H4 (cell line): Measurements from ENCODE around the gene CXCL12. TPM values are rescaled to one million over a fixed set of nuclear protein-coding genes. Genes with fewer than 3 reads are reported as not detected.

ENCODE experiments used
- DNase-seq: peaks from one replicate; pipeline ENCODE4 v3.0.0-alpha.2; 2015; ENCODE audit warnings: low spot score
- total RNA-seq: library from RNA; depleted of rRNA; stranded (reverse); fragments of >200 nt; shearing (Covaris generic); gene quantifications from 2 replicates; pipeline ENCODE4 v1.2.3, GENCODE V29; 2014

Gene CXCL12
- total RNA-seq, 1 experiment from 2014 or later: 0.77 TPM

DNA sequence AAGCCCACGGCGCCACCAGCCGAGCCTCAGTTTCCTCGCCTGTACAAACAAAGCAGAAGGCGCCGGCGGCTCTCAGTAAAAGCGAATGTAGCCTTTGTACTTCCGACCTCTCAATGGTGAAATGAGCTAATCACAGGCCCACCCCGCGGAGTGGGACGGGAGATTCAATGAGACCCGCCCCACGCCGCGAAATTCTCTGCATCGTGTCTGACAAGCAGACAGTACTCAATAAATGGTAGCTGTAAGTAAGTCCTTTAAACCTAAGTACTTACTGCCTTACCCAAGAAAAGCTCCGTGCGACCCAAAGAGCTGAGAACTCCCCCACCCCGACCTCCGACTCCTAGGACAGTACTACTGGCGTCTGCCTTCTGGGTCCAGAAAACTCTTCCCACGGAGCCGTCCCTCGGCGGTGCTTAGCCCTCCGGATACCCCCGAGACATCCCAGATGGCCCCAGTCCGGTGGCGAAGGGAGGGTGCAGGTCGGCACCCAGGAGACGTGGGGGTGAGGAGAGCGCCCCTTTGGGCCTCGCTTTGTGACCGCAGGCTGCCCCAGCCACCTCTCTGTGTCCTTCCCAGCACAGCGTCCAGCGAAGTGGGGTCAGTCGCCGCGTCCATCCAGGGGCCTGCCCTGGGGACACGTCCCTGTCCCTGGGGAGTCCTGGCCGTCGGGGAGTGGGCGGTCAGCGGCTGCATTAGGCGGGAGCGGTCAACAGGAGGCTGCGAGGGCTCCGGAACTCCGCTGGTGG lies 972 bp upstream of the CXCL12 start:
- DNase-seq: no peak

DNA sequence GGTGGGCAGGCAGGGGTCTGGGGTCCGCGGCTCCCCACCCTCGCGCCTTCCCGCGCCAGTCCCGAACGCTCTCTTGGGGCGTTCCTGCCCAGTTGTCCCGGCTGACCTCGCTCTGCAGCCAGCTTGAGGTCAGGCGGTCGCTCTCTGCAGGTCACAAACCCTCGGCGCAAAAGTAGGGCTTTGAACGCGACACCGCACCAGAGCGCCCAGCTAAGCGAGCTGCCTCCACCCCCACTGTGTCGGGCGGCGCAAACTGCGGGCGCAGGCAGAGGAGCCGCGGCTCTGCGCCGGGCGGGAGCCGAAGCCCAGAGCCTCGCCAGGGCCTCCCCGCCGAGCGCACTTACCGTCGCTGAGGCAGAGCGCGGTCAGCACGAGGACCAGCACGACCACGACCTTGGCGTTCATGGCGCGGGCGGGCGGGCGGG lies 284 bp downstream of the CXCL12 start:
- DNase-seq: no peak

DNA sequence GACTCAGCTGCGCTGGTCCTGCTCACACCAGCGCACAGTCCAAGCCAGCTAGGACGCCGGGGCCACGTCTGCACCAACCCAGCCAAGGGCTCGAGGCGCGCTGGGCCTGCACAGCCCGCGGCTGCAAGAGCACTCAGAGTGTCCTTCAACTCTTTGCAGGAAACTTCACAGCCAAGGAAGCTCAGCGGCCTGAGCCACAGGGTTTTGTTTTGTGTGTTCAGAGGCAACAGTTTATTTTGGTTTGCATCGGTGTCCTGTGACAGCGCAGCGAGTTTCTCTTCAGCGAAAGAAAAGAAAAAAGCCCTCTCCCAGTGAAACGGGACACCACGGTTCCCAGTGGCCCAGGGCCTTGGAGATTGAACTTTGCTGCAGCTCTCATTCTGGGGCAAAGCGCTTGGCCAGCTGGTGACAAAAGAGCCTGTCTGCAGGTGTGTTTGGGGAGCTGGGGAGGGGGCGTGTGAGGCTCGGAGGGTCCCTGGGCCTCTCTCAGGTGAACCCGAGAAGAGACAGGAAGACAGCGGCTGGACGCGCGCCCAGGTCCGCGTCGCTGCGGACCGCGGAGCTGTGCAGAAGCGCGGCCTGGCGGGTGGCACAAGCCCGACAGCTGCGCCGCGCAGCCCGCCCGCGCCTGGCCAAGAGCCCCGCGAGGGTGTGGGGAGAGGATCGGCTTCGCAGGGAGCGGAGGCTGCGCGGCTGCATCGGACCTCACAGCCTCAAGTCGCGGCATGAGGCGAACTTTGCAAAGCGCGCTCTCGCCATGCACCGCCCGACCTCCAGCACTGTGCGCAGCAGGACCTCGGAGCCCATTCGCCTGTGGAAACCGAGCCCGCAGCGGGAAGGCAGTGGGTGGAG lies 922 bp downstream of the CXCL12 start:
- no peak for DNase-seq

DNA sequence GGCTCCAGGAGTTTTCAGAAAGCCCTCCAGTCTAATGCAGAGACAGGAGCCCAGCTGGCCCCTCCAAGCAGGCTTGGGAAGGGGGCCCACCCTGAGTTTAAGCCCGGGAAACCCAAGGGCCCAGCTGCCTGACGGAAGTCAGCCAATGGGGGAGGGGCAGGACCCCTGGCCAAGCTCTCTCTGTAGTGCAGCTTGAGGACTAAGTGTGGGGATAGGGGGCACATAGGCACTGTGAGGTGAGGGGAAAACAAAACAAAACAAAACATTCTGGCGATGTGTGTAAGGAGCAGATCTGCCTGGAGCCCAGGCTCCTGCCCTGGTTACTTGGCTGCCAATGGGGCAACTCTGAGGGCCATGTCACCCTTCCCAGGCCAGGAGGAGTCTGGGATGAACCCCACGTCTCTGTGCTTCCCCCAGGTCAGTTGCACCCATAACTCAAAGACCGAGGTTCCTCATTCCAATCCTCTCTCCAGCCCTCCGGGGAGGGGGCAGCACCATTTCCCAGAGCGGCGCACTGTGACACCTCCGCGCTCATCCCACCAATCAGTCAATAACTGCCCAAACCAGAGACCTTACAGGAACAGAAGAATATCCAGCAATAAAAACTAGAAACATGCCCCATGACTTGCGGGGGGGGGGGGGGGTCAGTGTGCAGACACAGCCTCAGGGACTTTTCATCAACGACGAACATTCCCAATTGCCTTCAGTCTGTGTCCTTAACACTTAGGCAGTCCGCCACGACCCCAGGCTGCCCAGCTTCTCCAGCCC lies 1.7 kb downstream of the CXCL12 start:
- DNase-seq: no peak

DNA sequence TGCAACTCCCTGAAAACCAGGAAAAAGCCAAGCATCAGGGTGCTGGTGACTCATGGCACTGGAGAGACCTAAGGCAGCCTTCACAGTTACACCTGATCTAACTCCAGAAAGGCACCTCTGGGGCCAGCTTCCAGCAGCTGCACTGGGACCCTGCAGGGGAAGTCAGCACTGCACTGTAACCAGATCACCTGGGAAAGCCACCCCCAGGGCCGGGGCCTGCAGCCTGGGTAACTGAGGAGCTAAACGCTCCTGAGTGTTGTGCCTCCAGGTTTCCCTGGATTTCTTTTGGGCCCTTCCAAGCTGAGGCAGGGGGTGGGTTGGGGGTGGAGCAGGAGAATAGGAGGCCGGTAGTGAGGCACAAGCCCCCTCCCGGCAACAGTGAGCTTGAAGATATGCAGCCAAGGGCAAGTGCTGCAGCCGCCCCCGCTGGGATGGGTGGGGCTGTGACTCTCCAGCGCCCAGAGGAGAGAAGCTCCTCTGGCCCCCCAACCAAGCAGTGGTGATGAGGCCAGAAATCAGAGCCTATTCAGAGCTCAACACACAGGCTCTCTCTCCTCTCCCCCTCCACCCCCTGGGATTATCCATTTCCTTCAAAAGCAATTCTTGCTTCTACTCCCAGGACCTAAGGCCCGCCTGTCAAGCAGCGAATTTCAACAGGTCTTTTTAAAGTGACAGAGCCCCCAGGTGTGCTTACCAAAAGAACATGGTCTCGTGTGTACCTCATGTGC lies 2.6 kb downstream of the CXCL12 start:
- no peak for DNase-seq

DNA sequence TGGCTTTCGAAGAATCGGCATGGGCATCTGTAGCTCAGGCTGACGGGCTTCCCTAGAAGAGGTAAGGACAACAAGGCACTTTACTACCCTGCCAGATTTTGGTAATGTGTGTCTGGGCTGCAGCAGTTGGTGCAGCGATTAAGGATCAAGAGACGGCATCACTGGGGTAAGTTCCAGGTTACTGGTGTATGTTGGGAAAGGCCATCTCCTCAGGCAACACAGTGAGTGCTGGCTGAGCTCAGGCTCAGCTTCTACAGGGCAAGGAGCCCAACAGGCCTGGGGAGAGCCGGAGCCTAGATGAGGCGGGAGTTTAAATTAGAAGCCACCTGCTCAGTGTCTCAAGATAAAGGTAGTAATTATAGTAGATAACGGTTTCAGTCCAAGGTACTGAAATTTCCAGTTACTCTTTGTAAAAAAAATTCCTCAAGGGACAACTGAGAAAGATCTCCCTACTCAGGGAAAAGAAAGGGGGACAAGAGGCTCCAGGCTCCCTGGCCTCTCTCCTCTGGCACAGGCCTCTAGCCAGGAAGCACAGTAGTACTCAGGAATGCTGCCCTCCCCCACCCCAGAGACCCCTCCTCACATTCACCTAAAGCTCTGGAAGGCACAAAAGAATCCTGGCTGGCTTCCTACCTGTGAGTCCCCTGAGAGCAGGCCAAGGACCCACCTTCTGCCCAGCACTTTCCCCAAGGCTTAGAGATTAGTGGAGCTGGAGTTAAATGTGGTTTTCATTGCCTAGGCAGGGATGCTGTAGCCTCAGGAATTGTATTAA lies 3.9 kb downstream of the CXCL12 start:
- no peak for DNase-seq

DNA sequence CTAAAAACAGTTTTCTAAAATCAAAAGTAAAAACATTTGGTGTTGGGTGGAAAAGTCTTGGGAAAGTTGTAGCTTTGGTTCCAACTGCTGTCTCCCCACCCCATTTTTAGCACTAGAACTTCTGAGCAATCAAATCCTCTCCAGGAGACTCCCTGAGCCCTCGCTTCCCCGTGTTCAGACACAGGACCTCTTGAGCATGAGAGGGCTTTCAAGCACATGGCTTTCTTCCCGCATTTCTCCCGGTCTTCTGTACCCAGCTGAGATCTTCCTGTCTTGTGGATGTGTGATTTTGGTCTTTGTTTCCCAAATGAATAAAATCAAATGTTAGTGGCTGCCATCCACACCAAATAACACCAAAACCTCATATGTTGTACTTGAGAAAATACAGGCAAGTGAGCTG lies 5.0 kb downstream of the CXCL12 start:
- no peak for DNase-seq

DNA sequence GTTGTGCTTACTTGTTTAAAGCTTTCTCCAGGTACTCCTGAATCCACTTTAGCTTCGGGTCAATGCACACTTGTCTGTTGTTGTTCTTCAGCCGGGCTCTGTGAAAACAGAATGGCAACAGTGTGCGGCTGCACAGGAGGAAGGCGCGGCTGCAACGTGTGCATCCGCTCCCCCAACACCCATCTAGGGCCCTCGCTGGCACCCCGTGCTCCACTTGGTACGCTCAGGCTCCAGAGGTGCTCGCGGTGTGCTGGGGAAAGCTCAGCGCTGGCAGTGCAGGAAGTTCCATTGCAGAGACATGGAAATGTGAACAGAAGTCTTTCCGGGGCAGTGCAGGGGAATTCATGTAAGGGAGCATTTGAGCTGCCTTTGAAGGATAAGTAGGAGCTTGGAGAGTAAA lies 6.3 kb downstream of the CXCL12 start:
- DNase-seq: no peak

DNA sequence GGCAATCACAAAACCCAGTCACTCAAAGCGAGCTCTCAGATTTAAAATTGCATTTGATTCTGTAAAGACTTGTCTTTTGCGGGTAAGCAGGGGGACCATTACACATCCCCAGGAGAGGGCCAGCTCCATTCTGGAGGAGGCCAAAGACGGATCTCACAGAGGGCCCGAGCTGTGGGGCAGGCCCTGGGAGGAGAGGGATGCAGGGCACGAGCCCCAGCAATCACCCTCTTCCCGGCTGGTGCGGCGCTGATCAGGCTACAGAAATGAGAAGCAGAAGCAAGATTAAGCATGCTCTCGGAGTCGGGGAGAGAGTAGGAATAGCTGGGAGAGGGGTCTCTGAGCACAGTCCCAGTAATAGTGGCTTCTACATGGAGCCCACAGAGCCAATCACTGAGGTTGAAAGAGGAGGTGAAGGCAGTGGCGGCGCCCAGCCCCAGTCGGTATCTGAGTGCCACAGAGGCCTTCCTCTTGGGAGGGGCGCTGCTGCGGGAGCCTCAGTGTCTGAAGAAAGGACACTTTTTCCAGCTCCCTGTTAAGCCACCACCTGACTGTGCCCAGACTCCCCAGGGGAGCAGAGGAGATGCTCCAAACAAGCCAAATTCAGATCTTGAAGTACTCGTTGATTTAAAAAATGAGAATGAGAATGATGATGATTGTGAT lies 7.1 kb downstream of the CXCL12 start:
- no peak for DNase-seq

DNA sequence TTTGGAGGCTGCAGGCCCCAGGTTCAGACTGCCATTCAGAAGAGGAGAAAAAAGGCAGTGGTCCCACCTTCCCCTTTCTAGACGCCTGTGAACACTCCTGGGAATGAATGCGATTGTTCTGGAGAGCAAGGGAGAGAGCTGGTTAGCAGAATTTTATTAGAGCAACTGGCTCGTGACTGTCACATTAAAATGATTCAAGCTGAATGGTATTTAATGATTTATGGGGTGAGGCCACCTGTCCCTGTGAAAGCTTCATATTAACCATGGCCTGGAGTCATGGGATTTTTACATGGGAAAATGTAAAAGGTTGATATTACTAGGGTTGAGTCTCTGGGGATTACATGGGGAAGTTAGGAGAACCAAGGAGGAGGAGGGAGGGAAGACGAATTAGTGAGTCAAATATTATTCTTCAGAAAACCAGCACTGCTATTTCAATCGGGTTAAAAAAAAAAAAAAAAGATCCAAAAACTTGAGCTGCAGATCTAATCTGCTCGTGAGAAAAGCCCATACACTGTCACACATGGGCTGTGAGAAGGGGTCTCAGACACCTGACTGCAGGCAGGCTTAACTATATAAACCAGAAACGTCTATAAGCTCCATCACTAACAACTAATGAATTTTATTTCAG lies 8.3 kb downstream of the CXCL12 start:
- DNase-seq: no peak

DNA sequence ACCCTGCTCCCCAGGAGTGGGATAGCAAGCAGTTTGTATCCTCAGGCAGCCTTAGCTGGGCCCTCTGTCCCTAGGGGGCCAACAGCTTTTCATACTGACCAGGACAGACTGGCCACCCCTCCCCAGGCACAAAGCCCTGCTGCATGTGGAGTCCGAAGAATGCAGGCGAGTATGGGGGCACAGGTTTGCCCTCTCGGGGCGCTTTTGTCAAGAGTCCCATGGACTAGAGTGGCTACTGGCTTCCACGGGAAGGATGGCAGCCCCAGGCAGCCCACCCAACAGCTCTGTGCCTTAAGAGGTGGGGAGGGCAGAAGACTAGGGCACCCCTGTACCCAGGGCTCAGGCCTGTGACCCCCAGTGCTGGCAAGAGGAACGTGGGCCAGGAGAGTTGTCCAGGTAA lies 10.7 kb downstream of the CXCL12 start:
- no peak for DNase-seq

DNA sequence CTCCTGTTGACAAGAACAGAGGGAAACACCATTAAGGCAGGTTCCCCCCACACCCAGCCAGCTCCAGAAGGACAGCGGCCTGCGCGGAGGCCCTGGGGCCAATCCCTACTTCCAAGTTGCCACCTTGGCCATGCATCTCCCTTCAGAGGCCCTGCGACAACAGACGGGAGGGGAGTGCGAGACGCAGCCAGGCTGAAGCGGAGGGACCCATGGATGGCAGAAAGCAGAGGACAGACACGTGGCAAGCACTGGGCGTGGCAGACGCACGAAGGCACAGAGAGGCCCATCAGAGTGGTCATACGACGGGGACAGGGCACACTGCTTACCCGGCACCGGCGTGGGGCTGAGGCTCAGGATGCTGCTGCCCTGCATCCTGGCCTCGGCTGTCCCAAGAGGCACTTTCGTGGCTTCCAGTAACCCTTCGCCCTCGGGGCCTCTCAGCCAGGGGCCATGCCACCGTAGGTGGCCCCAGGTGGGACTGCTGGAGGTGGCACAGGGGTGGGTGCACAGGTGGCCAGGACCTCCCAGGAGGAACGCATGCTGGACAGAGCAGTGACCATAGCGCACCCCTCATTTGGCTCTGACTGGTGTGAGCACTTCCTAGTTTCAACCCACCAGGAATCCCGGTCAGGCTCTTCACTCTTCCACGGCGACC lies 11.4 kb downstream of the CXCL12 start:
- no peak for DNase-seq

DNA sequence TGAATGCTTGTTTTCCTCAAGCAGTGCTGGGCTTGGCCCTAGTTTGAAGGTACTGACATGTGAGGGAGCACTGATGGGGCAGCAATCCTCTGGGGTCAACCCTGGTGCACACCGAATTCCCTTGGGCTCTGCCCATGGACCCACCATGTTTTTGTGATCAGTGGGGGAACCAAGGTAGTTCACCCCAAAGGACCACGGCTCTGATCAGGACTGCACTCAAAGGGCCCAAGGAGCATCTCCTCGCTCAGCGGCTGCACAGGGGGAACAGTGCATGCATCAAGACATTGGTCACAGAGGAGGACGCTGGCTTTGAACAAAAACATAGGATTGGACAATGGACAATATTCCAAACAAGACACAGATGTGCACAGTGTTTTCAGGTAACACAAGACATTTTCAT lies 12.7 kb downstream of the CXCL12 start:
- DNase-seq: no peak

DNA sequence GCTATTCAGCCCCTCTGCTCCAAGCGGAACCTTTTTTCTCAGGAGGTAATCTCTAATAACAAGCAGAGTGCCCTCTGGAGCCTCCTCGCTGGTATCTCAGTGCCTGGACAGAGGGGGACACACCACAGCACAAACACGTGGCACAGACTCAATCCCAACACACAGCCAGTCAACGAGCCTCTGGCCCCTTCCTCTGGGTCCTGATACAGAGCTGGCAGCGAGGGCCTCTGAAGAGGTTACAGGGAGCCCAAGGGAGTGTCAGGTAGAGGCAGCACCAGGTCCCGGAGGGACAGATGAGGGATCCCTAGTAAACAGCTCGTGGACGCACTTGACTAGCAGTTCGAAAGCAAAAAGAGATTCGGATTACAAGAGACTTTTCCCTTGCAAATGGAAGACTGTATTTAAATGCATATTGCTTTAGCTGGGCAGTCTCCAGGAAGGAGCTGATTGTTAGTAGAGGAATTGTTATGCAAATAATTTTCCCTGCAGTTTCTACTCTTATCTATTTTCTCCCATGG lies 14.1 kb downstream of the CXCL12 start:
- no peak for DNase-seq

DNA sequence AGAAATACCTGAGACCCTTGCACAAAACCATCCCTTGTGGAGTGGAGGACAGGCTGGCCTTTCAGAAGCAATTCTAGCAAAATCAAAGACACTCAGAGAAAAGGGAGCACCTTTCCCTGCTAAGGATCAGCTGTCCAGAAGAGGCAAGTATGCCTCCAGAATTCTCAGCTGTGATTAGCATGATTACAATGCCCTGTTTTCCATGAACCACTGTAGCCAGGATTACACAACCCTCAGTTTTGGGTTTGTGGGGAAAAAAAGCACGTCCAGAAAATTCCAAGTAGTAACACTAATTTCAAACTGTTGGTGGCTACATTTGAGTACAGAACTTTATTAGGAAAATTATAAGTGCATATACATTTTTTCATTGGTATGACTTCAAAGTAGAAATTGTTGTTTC lies 15.0 kb downstream of the CXCL12 start:
- no peak for DNase-seq

DNA sequence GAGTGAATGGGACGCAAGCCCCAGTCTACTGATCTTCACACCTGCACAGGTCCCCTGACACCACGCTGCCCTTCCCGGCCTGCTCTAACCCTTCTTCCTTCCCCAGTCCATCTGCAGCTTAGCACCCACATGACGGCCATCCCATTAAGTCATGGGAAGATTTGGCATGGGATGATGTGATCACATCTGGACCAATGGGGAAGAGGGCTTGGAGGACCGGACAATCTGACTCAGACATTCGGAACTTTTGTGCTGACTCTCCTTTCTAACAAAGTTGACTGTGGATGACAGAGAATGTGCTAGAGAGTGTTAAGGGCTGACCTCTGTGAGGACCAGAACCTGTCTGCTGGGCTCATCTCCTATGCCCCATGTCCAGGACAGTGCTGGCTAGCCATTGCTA lies 15.6 kb downstream of the CXCL12 start:
- no peak for DNase-seq

DNA sequence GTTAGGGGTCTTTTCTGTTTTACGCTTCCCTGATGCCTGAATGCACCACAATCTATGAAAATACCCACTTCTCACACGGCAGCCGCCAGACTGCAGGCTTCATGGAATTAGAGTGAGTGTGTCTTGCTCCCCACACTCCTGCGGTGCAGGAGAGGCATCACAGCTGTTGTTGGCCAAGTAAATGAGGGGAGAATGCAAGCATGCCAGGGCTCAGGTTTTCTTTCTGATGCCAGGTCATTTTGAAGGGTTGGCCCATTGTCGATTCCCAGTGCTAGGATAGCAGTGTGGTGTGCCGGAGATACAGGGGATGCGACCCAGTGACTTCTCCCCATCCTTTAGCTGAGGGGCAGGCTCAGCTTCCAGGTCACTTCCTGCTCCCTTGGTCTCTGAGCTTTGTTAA lies 16.3 kb downstream of the CXCL12 start:
- DNase-seq: no peak

DNA sequence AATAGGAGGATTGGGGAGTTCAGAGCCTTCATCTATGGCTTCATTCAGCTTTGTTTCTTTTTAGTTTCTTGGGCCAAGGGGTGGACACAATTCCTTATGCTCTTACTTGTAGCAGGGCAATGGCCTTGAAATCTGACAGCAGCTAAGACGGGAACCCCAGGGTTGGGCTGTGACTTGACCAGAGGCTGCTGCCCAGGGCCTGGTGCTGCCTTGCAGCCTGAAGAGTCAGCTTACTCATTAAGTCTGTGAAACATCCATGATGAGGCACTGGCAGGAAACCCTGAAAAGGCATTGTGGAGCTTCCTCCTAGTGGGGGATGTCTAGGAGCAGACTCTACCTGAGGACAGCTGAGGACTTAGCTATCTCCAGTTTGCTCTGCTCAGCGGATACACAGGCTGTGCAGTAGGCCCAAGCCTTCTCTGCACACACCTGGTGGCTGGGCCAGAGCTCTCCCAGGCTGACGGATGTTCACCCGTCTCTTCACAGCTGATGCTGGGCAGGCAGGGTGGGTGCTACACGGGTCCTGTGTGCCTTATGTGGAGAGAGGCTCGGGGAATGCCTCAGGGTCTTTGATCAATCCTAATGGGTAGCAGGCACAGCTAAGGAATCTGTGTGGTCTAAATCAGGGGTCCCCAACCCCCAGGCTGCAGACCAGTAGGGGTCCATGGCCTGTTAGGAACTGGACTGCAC lies 17.8 kb downstream of the CXCL12 start:
- no peak for DNase-seq

DNA sequence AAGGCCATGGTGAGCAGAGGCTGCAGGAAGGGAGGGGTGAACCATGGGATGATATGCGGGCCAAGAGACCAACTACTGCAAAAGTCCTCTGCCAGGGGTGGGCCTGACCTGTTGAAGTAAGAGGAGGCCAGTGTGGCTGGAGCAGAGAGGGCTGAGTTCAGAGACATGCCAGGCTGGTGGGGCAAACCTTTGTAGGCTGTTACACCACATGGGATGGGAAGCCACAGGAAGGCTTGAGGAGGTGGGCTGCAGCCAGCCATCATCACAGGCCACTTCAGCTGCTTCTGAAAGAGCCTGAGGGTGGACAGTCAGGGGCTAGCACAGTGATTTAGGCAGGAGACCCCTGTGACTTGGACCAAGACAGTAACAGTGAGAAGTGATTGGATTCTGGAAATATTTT lies 20.3 kb downstream of the CXCL12 start:
- DNase-seq: no peak
